GM18505 (cell line): ENCODE results near the gene ABCA2.
"Not testable (repeated sequence)": the region's sequence is repeated elsewhere in the genome, so short reads cannot be mapped to it uniquely, and the experiment has no call there.

Source experiments
- ATAC-seq: cut with Tn5 transposase; IDR thresholded peaks from one replicate; pipeline ENCODE4 v1.9.1; 2021; ENCODE audit not compliant: unreplicated experiment
- POLR2A ChIP-seq: IDR thresholded peaks from 4 replicates; pipeline ENCODE4 v1.6.1; 2011; ENCODE audit warnings: borderline replicate concordance; ENCODE audit not compliant: insufficient read depth, insufficient read length; ENCODE audit errors: extremely low read depth

ABCA2 gene

DNA sequence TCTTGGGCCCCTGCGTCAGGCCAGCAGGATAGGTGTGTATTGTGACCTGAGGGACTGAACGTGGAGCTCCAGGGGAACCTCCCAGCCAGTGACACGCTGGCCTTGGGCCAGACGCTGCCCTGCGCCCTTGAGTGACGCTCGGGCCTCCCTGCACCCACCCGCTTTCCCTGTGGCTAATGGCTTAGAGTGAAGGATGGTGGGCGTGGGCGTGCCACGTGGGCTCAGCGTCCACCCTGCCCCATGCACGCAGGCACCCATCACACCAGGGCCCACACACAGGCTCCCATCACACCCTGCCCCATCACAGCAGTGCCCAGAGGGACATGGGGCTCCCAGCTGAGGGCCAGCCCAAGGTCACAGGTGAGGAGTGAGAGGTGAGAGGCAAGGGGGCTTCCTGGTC is 9.0 kb upstream of the ABCA2 start:
- no peak for TF ChIP-seq POLR2A
- no peak for ATAC-seq

DNA sequence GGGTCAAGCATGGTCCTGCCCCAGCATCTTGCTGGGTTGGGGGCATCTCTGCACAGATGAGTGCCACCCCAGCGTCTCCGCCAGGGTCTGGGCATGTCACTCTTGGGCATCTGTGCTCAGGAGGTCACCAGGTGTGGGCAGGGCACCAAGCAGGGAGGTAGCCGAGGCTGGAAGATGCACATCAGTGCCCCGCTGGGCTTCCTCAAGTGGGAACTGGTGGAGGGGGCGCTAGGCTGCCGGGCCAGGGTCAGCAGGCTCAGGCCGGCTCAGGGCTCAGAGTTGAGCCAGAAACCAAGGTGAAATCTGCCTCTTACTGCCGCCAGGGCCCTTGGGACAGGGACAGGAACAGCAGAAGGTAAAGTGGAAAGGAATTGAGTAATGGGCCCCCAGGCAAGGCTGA is 7.9 kb upstream of the ABCA2 start:
- no peak for ATAC-seq

DNA sequence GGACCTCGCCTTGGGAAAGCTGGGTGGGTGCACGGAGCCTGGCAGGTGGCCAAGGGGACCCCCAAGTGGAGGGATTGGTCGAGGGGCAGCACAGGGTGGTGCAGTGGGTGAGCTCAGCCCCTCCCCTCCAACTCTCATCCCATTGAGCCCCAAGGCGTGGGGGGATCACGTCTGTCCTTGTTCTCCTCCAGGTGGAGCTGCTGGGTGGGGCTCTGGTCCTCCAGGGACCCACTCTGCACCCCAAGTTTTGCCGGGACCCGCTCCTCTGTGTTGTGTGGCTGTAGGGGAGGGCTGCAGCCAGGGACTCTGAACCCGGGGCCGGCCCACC is 7.4 kb upstream of the ABCA2 start:
- ATAC-seq: no peak
- no peak for TF ChIP-seq POLR2A

More for the DNA sequence above, 7.9 kb upstream of the ABCA2 start:
- no peak for TF ChIP-seq POLR2A

DNA sequence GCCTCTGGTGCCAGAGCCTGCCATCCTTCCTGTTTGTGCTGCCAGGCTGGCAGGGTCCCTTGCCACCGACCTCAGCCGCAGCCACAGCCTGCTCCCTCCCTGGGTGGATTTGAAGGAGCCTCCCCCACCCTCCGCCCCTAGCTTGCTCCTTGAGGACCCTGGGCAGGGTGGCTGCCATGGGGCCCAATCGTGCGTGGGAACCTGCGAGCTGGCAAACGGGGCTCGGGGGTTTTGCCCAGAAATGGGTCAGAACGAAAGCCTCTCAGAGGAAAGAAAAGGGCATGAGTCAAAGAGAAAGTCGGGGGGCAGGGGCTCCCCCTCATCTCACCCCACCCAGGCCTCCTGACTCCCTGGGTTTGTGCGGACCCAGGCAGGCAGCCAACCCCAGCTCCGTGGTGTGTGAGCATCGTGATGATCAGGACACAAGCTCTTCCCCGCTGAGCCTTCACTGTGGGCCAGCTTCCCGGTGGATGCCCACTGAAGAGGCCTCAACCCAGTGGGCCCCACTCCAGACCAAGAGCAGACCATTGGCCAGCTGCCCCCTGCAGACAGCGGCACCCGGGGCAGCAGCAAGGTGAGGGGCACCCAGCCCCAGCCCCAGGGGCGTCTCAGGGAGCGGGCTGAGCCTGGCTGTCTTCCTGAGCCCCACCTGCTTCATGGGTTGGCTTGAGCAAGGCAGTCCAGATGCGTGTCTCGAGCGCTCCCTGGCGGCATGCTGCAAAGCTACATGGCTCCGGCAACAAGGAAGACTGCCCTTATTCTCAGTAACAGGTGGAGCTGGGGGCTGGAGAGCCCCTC is 6.9 kb upstream of the ABCA2 start:
- TF ChIP-seq POLR2A: no peak
- peak; percentile 53 for ATAC-seq

DNA sequence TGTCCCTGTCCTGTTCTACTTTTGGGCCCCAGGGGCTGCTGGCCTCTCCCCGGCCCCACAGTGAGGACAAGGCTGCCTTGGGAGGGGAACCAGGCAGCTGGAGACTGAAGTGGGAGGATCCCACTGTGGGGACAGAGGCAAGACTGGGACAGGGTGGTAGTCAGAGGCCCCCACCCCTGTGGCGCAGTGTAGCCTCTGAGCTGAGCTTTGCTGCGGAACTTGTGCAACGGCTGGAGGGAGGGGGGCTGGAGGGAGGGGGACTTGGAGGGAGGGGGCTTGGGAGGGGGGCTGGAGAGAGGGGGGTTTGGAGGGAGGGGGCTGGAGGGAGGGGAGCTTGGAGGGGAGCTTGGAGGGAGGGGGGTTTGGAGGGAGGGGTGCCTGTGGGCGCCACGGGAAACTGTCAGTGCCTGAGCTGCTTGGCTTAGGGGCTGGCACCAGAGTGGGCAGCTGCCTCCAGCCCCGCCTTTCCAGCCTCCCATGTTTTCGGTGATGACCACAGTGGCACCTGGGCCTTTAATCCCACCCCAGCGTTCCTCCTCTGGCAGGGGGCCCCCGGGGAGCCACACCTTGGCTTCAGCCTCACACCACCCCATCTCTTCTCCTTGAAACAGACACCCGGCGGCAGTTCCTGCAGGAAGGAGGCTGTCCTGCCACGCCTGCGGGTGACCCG is 6.1 kb upstream of the ABCA2 start:
- no peak for TF ChIP-seq POLR2A
- no peak for ATAC-seq

DNA sequence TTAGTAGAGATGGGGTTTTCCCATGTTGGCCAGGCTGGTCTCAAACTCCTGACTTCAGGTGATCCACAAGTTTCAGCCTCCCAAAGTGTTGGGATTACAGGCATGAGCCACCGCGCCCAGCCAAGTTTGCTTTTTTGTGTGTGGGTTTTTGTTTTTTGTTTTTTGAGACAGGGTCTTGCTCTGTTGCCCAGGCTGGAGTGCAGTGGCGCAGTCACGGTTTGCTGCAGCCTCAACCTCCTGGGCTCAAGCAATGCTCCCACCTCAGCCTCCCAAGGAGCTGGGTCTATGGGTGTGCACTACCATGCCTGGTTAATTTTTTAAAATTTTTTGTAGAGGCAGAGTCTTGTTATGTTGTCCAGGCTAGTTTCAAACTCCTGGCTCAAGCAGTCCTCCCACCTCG is 5.4 kb upstream of the ABCA2 start:
- ATAC-seq: not testable (repeated sequence)

DNA sequence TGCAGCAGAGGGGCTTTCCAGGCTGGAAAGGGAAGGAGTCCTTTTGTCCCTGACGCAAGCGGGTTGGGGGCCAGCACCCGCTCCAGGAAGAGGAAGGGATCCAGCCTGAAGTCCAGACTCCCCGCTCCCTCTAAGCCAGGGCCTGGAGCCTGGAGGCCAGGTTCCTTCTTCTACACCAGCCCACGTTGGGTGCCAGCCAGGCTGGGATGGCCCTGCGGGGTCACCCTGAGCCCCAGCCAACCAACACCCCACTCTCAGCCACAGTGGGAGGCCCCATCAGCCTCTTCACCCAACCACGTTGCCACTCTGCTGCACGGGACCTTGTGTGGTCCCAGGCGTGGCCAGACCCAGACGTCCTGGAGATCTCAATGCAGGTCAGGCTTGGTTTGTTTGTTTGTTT is 4.8 kb upstream of the ABCA2 start:
- ATAC-seq: no peak
- TF ChIP-seq POLR2A: no peak

DNA sequence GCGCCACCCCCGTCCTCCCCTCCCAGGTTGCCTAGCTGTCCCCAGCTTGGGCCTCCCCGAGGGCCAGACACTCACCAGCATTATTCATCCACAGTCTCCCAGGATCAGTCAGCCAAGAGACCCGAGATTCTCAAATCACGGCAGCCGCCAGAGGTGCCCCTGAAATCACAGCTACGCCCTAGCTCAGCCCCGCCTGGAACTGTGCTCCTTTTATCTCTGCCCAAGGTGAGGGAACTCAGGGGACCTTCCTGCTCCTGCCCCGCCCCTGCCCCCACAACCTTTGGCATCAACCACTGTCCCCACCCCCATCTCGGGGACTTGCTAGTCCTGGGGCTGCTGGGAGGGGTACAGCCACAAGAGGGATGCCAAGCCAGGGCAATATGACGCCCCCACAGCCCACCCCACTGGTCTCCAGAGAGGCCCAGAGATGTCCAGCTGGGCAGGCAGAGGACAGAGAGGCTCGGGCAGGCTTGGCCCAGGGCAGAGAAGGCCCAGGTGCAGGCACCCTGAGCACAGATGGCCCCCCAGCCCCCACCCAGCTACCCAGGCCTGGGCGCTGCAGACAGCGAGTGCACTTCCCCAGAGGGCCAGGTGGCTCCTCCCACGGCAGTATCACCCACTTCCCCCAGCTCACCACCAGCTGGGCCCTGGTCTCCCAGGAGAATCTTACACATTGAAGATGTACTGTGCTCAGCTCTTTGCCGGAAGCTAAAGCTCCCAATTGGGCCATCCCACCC is 4.0 kb upstream of the ABCA2 start, which contains the start of gene FUT7:
TSS of gene FUT7 (minus strand) at position 185 of the 737 bp plus-strand sequence. CDS start at position 88, 97 bp downstream.
- ATAC-seq: no peak

DNA sequence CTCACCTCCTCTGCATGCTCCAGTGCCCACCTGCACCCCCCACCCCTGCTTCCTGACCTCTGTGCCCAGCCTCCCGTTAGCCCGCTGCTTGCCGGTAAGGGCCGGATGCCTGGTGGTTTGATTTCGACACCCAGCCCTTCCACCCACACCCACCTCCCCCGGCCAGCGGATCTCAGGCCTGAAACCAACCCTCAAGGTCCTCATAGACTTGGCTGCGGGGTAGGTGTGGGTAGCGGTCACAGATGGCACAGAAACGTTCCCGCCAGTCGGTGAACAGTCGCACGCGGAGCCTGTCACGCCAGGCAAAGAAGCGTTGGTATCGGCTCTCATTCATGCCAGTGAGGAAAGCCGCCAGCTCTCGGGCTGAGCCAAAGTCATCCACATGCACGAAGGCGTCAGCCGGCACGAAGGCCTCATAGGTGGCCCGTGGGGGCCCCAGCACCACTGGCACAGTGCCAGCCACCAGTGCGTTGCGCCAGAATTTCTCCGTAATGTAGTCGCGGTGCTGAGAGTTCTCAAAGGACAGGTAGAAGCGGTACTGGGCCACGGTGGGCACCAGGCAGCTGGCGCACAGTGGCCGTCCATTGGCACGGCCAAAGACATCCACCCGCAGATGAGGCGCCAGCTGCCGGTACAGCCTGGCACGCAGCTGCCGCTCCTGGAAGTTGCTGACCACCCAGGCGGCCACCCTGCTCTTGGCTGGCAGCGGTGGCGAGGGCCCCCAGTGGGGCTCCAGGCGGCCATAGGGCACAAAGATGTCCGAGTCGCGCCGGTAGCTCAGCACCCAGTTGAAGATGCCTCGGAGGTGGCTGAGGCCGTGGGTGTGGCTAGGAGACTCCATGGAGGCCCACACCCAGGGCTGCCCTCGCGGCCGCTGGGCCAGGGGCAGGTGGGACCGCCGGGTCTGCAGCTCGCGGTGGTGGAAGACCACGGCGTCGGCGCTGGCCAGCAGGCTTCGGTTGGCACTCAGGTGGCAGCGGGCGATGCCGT is 2.8 kb upstream of the ABCA2 start:
- ATAC-seq: no peak
- no peak for TF ChIP-seq POLR2A

More for the DNA sequence above, 4.0 kb upstream of the ABCA2 start, which contains the start of gene FUT7:
- TF ChIP-seq POLR2A: no peak

DNA sequence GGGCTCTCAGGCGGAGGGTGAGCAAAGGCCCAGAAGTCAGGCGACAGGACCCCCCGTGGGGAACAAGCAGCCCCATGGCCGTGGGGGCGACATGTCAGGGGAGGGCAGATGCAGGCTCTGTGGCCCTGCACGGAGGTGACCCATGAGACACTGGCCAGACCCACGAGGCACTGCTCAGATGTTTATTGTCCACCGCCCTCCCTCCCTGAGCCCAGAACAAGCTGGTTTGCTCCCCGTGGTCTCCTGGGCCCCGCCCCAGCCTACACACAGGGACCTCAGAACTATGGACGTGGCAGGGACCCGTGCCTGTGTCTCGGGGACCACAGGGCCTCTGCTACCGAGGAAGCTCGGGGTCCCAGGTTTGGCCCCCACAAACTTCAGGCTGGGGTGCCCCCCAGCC is 2.0 kb upstream of the ABCA2 start:
- no peak for ATAC-seq
- TF ChIP-seq POLR2A: no peak

DNA sequence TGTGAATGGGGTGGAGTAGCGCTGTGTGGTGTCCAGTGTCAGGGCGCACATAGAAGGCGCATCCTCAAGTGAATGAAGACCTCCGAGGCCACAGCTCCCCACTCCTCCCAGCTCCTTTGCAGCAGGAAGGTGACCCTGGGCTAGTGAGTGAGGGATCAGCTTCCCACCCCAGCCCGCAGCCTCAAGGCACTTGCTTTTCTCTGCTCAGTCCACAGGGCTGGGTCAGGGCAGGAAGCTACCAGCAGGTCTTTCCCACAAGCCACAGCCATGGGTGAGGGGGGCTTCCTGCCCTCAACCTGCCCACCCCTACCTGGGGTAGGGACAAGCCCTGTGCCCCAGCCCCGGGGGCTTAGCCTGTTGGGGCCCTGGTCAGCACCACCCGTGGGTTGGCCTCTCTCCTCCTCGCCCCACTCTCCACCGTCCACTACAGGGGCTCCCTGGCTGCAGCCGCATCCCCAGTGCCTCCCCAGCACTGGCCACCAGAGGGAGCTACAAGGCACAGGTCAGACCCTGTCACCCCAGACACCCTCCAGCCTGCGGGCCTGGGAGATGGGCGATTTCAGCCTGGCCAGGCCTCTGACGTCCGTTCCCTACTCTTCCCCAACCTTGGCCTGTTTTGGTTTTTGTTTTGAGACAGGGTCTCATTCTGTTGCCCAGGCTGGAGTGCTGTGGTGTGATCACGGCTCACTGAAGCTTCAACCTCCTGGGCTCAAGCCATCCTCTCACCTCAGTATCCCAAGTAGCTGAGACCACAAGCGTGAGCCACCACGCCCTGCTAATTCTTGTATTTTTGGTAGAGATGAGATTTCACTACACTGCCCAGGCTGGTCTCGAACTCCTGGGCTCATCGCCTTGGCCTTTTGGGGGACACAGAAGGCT is 1.3 kb upstream of the ABCA2 start:
- TF ChIP-seq POLR2A: no peak
- ATAC-seq: no peak
